Frontal cortex (tissue), 4 donors: ENCODE results near the gene UST. TPM values are rescaled to one million over a fixed set of nuclear protein-coding genes. Genes with fewer than 3 reads are reported as not detected.
"Not testable (repeated sequence)": the region's sequence is repeated elsewhere in the genome, so short reads cannot be mapped to it uniquely, and the experiment has no call there.

Experiments used
- DNase-seq, 2 donors: peaks; one replicate each; pipeline ENCODE4 v3.0.0; 2012; ENCODE audit warnings: low spot score in 2 of 2
- FAIRE-seq: peaks from 2 replicates; lab custom pipeline; 2012; peaks lifted over from hg19 to GRCh38; lab: Jason Lieb, UNC
- total RNA-seq: library from RNA; depleted of rRNA; stranded (reverse); fragments of >200 nt; gene quantifications from one replicate; pipeline ENCODE4 v1.2.3, GENCODE V29; 2014
- donor health status: control.
- donor health status: control.
- donor health status: control.

The UST gene
- total RNA-seq, 1 donor from 2014 or later, result 39.5 TPM

DNA sequence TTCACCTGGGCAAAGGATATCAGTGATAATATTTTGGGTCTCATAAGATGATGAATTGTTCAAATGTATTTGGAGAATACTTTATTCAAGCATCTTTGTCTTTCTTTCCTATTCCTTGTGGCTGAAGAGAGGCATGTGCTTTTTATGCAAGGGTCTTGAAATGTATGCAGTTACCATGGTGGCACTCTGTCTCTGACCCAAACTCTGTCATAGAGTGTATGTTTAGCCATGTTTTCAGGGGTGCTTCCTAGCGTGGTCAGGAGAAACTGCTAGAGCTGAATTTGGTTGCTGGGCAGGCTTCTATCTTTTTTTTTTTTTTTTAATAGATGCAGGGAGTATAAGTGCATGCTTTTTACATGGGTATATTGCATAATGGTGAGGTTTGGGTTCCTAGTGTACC, 15.4 kb downstream of the UST start:
- DNase-seq (no peak), FAIRE-seq (no peak)

DNA sequence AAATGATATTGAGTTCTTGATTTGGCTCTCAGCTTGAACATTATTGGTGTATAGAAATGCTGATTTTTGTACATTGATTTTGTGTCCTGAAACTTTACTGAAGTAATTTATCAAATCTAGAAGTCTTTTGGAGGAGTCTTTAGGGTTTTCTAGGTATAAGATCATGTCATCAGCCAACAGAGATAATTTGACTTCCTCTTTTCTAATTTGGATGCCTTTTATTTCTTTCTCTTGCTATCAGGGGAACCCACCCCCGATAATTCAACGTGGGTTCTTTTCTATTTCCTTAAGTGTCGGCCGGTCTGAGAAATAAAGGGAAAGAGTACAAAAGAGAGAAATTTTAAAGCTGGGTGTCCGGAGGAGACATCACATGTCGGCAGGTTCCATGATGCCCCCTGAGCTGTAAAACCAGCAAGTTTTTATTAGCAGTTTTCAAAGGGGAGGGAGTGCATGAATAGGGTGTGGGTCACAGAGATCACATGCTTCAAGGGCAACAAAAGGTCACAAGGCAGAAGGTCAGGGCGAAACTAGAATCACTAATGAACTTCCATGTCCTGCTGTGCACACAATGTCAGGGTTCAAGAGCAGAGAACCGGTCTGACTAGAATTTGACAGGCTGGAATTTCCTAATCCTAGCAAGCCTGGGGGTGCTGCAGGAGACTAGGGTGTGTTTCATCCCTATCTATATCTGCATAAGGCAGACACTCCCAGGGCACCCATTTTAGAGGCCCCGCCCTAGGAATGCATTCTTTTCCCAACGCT, 17.6 kb downstream of the UST start:
- FAIRE-seq, DNase-seq: not testable (repeated sequence)

DNA sequence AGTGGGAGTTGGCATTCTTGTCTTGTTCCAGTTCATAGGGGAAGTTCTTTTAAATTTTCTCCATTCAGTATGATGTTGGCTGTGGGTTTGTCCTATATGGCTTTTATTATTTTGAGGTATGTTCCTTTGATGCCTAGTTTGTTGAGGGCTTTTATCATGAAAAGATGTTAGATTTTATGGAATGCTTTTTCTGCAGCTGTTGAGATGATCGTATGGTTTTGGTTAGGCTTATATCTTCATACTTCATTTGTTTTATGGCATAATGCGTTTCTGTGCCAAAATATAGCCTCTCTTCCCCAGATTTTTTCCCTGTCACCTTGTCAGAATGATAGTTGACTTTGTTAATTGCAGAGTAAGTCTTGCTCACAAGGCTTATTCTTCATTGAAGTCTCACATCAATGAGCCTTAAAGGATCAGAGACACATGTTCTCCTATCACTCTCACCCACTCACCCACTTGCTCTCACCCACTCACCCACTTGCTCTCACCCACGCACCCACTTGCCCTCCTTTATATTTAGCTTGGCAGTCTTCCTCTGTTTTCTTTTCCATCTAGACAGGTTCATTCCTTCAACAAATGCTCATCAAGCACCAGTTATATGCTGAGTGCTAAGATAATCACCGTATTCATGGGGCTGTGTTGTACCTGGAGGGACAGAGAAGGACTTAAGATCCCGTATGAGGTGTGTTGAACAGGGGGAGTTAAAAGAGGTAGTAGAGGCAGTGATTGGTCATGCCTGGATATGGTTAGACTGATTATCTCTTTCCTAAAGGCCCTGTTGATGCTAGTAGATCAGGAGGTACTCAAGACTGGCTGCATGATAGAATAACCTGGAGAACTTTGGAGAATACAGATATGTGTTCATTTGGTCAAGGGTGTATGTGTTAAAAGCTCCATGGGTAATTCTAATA, 19.3 kb downstream of the UST start:
- no peak for FAIRE-seq
- no peak for DNase-seq

DNA sequence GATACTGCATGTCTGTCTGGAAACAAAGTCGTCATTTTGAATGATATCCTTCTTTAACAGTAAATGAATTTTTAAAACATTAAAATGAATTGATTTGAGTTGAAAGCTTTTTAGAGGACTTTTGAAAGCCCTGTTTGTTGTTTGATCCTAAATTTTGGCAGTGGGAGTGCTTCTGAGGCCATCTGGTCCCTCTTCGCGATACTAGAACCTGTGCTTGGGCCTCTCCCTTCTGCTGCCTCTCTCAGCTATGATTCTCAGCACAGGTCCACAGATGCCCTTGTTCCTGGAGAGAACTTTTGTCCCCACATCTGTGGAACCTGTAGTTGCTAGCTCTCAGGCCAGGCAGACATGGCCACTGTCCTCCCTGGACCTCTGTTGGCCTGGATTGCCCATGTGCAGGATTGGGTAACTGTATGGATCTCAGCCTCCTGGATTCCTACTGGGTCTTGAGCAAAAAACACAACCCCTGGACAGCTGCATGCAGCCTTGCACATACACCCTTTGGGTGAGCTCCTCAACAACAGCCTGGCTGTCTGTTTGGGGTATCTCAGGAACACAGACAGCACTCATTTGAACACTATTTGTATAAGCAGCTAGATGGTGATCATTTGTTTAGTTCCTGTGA, 21.9 kb downstream of the UST start:
- FAIRE-seq (no peak), DNase-seq (no peak)

DNA sequence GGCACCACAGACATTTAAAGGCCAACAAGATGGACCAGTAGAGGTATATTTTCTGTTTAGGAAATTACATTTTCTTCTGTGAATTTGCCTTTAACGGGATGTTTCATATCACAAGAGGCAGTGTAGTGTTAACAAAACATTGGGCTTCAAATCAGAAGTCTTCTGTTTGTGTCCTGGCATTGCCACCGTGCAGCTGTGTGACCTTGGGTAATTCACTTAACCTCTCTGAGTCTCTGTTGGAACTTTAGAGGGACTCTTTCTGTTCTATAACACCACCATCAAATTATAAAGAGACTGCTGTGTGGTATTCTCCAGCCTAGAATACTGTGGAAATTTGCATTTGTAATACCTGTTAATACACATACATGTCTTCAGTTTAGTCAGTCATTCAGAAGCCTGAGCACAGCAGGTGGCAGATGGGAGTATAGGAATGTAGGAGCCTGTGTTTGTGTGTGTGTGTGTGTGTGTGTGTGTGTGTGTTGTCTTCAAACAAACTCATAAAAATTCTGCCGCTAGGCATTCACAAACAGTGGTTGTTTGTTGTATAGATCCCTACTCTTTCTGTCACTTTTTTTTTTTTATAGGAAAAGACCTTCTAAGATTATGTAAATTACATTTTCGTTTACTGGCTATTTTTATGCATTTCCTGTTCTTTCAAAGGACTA, 22.6 kb downstream of the UST start:
- FAIRE-seq, result no peak
- no peak for DNase-seq

DNA sequence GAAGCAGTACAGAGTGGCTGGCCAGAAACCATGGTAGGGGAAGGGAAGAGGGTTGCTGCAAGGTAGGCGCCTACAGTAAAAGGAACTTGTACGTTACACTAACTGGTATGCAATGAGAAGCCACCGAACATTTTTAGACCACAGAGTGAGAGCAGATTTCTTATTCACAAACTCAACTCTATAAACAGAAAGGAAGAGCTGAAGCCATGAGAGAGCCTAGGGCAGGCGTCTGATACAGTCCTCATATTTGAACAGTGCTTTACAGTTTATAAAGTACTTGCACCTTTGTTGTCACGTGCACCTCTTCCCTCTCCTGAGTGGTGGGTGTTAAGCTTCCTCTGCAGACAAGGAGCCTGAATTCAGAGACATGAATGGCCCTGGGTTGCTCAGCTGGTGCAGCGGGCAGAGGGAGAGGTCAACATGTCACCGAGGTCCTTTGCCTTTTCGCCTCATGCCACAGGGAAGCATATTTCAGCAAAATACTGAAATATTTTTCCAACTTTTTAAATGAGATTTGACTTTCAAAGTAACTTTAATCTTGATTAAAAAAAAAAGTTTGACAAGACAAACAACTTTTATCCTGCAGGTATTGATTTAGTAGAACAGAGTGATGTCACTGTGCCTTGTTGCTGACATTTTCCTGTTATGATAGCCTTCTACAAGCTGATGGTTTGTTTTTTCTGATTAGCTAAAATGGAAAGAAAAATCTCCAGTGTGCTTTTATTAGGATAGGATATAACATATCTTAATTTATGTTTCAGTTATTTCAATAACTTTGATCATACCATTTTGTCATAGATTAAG, 23.8 kb downstream of the UST start:
- DNase-seq, result no peak

DNA sequence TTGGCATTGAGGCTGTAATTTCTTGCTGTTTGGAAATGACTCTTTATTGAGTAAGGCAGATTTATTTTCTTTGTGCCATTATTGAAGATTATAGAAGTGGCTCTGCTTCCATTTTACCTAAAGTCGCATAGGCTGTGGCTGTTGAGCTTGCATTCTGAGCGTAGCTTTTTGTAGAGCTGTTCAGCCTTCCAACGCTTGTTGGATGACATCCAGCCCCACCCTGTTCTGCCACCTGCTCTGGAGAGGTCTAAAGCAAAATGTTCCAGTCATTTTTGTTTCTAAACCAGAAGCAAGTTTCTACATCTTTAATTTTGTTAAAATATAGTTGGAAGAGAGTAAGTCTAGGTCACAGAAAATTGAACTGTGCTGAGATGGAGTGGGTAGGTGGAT, 24.4 kb downstream of the UST start:
- DNase-seq (no peak), FAIRE-seq (no peak)

More for the DNA sequence above, 23.8 kb downstream of the UST start:
- FAIRE-seq, result no peak

DNA sequence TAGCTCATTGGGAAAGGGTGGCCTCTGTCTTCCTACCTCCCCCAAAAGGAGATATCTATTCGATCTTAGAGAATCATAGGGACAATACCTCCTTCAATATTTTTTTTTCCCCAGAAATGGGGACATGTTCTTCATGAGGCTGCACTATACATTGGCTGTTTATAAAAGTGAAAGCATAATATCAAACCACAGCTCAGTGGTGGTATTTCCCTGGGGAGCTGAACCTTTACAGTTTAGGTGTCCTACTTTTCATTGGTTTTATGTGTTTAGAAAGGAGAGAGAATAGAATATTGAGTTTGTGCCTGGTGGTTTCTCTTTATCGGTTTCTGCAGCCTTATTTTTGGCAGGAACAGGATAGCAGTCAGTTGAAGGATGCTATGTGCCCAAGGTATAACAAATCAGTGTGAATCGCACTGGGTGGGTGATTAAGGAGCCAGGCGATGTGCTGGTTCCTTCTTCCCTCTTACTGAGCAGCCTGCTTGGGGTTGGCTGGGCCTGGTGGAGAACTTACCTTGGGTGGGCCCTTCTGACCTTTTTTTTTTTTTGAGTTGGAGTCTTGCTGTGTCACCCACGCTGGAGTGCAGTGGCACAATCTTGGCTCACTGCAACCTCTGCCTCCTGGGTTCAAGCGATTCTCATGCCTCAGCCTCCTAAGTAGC, 25.2 kb downstream of the UST start:
- DNase-seq, result no peak
- no peak for FAIRE-seq

DNA sequence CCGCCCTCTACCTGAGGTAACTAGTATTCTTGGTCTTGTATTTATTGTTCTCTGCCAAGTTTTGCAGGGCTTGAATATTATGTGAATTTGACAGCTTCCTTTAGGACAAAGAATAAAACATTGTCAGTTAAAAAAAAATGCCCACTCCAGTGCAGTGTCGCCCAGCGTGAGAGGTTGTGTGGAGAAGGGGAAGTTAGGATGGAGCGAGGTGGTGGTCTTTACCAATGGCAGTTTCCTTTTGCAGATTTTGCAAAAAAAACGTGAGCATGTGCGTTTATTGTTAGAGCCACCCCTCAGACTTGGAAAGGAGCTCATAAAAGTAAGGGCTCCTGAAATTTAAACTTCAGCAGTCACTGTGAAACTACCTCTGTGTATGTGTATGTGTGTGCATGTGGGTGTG, 28.3 kb downstream of the UST start:
- FAIRE-seq (no peak), DNase-seq (no peak)

DNA sequence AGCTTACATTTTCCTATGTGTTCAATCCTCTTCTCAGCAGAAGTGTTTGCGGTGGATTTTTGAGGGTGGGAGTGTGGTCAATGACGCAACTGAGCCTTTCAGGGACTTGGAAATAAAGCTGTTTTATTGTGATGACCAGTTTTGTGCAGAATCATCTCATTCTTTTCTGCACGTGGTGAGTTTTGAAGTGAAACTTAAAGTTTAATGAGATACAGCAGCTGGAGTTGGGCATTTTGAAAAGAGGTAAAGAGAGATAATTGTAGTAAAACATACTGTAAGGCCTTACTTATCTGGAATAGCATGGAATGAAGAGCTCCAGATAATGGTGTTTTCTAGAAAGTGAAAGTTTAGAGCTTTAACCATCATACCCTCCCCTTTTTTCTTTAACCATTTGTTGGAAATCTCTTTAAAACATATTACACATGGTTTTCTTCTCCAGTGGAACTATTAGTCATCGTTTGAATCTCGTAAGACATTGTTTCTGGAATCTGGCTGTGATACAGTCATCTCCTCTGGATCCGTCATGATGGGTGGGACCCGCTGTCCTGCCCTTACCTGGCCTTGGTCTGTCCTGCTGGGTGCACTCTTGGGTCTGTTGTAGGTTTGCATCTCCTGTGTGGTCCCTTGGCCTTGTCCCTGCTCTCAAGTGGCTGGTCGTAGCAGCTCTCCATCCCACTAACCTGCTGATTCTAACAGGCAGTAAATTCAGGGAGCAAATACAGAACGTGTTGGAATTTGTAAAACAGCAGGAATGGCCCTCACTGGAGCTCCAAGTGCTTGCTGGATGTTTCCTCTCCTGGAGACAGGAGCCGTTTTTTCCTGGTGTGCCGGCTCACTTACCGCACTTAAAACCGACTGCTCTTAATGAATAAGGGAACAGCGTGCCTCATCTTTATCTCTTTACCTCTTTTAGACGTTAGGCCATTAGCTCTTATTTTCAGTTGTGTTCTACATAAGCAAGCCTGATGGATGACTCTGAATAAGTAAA, 29.8 kb downstream of the UST start:
- DNase-seq (no peak), FAIRE-seq (no peak)

DNA sequence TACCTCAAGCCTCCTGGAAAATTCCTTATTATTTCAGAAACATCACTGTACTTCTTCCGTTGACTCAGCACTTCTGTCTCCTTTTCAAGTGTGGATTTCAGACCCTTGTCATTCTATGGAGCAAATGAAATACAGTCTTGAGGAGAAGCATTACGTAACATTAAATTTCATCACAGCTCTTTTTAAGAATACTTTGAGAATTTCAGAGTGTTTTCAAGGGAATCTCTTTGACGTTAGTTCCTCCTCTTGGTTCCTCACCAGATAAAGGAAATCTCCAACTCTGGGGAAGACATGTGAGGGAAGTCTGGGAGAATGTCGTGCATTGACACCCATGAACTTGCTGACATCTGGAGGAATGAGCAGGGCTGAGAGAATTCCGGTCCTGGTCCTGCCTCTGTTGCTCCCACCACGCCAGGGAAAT, 32.3 kb downstream of the UST start:
- DNase-seq (no peak), FAIRE-seq (no peak)

DNA sequence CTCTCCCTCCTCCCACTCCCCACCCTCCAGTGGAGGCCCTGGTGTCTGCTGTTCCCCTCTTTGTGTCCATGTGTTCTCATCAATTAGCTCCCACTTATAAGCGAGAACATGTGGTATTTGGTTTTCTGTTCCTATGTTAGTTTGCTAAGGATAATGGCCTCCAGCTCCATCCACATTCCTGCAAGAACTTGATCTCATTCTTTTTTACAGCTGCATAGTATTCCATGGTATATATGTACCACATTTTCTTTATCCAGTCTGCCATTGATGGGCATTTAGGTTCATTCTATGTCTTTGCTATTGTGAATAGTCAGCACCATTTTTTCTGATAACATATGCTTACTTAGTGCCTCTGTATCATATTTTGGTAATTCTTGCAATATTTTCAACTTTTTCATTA, 33.6 kb downstream of the UST start:
- not testable (repeated sequence) for DNase-seq, FAIRE-seq

DNA sequence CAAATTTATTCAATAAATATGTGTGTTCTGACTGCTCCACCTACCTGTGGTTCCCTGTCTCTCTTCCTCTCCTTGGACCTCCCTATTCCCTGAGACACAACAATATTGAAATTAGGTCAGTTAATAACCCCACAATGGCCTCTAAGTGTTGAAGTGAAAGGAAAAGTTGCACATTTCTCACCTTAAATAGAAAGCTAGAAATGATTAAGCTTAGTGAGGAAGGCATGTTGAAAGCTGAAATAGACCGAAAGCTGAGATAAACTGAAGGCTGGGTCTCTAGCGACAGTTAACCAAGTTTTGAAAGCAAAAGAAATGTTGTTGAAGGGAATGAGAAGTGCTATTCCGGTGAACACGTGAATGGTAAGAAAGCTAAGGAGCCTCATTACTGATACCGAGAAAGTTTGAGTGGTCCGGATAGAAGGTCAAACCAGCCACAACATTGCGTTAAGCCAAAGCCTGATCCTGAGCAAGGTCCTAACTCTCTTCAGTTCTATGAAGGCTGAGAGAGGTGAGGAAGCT, 34.1 kb downstream of the UST start:
- DNase-seq, result no peak
- FAIRE-seq, result no peak

DNA sequence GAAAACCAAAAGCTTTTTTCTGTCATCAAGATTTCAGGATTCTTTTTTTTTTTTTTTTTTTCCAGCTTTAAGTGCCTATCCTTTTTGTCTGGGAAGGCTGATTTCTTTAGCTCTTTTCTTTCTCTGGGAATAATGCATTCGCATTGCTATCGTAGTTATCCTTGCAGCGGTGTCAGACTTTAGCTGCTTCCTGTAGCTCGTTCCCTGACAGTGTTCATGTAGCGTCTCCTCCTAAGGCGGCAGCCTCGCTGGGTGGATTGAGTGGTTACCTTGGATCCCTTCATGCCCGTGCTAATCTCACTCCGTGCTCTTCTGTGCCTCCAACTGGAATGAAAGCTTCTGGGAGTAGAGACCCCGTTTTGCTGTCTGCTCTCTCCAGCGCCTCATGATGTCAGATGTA, 43.1 kb downstream of the UST start:
- FAIRE-seq, result no peak
- DNase-seq, result no peak

DNA sequence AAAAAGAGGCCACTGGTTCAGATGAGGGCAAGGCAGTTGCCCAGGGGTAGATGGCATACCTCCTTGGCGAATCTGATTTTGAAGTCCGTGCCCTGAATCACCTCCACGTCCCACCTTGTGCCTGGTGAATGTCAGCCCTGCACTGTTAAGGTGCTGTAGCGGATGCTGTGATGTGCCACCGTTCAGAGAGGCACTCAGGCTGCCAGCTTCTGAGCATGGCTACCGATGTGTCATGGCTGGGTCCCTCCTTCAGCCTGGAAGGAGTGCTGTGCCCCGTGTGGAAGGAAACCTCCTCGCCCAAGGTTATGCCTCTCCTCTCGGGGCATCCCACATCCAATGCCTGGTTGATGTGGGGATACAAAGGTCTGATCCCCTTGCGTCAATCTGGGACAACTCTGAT, 43.6 kb downstream of the UST start:
- DNase-seq (no peak), FAIRE-seq (no peak)

DNA sequence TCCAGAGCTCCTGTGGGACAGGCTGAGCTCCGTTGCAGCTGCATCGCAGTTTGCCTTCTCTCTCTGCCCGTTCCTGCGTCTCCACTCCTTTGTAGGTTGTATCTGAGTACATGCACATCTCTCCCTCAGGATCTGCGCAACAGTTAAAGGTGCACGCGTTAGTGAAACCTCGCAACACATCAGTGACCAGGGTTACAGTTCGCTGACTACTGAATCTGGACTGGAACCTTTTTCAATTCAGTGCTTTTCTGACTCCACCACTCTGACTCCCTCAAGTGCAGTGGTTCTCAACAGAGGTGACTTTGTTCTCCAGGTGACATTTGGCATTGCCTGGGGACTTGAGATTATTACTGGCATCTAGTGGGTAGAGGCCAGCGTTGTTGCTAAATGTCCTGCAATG, 44.0 kb downstream of the UST start:
- no peak for FAIRE-seq

DNA sequence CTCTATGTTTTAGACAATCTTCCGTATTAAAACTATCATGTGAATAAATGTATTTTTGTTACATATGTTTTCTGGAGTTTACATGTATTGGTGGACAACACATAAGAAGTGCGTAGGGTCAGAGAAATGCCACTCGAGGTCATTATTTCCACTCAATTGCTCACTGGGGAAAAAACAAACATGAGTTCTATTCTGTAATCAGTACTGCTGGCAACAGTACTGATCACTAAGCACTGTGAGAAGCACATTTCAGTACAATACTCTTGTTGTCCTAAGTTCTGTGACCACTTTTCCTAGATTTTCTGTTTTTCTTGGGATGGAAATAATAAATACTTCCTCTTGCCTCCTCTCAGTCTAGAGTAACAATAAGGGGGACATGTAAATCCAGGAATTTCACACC, 44.5 kb downstream of the UST start:
- no peak for FAIRE-seq
- no peak for DNase-seq

More for the DNA sequence above, 44.0 kb downstream of the UST start:
- DNase-seq, result no peak
